T-cell (primary cell): ENCODE data around the gene PRKAG2. TPM values are rescaled to one million over a fixed set of nuclear protein-coding genes. Genes with fewer than 3 reads are reported as not detected.
A peak's percentile ranks its signal among the peaks of the same experiment; 100 is the strongest.

Experiments
- ATAC-seq, 4 experiments: fragments of 200-7000 bp in 3 of 4; fragments of 150-1000 bp in 1 of 4; cut with Tn5 transposase; replicated peaks in 1 of 4; 1 replicate in 3 of 4; 2 replicates in 1 of 4; pipeline ENCODE4 v1.10.0; 2021; ENCODE audit warnings: moderate library complexity in 3 of 4, mild to moderate bottlenecking in 2 of 4, moderate number of reproducible peaks in 1 of 4
- CTCF ChIA-PET, 2 donors: fragments of 300-600 bp; sonication (Branson Sonifier 250); formaldehyde crosslinking; loops; one replicate each; lab custom pipeline; 2022; ENCODE audit warnings: antibody characterized with exemption in 2 of 2; lab: Charles Lee
- POLR2A ChIA-PET, 2 donors: fragments of 300-600 bp; sonication (Branson Sonifier 250); formaldehyde crosslinking; loops; one replicate each; lab custom pipeline; 2022; ENCODE audit warnings: antibody characterized with exemption in 2 of 2; lab: Charles Lee
- DNase-seq, 35 experiments: peaks; one replicate each; pipeline versions ENCODE4 v3.0.0 to v3.0.0-alpha.2; 2013 to 2023
- H3K27ac ChIP-seq: one replicate; pipeline ENCODE4 v1.5.1; 2013; ENCODE audit warnings: low read length
- H3K27me3 ChIP-seq, 2 experiments: replicated peaks in 1 of 2; 1 replicate in 1 of 2; 2 replicates in 1 of 2; pipeline versions ENCODE4 v1.6.1 to v1.7.0; 2013; ENCODE audit warnings: low read length in 1 of 2, mixed read lengths in 1 of 2; ENCODE audit not compliant: control insufficient read depth in 2 of 2, insufficient read depth in 2 of 2; ENCODE audit errors: extremely low read depth in 1 of 2
- H3K36me3 ChIP-seq, 2 donors: 1 replicate in 1 of 2; 2 replicates in 1 of 2; pipeline versions ENCODE4 v1.6.1 to v1.7.0; 2013; ENCODE audit warnings: low read length in 1 of 2; ENCODE audit not compliant: control insufficient read depth in 2 of 2, insufficient read depth in 1 of 2; ENCODE audit errors: extremely low read depth in 1 of 2
- H3K4me1 ChIP-seq, 2 experiments: 1 replicate in 1 of 2; 2 replicates in 1 of 2; pipeline versions ENCODE4 v1.6.1 to v1.7.0; 2013; ENCODE audit warnings: low read length in 2 of 2, mixed read lengths in 1 of 2; ENCODE audit not compliant: insufficient read depth in 2 of 2, control insufficient read depth in 1 of 2; ENCODE audit errors: extremely low read depth in 1 of 2
- H3K4me3 ChIP-seq, 2 donors: 1 replicate in 1 of 2; 2 replicates in 1 of 2; pipeline versions ENCODE4 v1.5.1 to v1.7.0; 2013; ENCODE audit warnings: mild to moderate bottlenecking in 2 of 2, low read length in 1 of 2, moderate library complexity in 1 of 2; ENCODE audit not compliant: control insufficient read depth in 1 of 2; ENCODE audit errors: extremely low read depth in 1 of 2
- H3K9me3 ChIP-seq: 2 replicates; pipeline ENCODE4 v1.7.0; 2013
- H3K27ac Mint-ChIP-seq, 2 donors: one replicate each; pipeline ENCODE4 v1.8.0; 2020 to 2021; ENCODE audit warnings: mild to moderate bottlenecking in 2 of 2, mixed read lengths in 2 of 2
- H3K27me3 Mint-ChIP-seq, 2 donors: one replicate each; pipeline ENCODE4 v1.8.0; 2021 to 2022; ENCODE audit warnings: mixed read lengths in 2 of 2
- H3K36me3 Mint-ChIP-seq: one replicate; pipeline ENCODE4 v1.8.0; 2021; ENCODE audit warnings: mixed read lengths
- H3K4me1 Mint-ChIP-seq, 3 donors: one replicate each; pipeline ENCODE4 v1.8.0; 2020 to 2022; ENCODE audit warnings: mixed read lengths in 3 of 3, mild to moderate bottlenecking in 1 of 3
- H3K4me3 Mint-ChIP-seq, 3 donors: one replicate each; pipeline ENCODE4 v1.8.0; 2020 to 2022; ENCODE audit warnings: mild to moderate bottlenecking in 3 of 3, mixed read lengths in 3 of 3, moderate library complexity in 3 of 3
- H3K9me3 Mint-ChIP-seq, 3 donors: one replicate each; pipeline ENCODE4 v1.8.0; 2020 to 2022; ENCODE audit warnings: mixed read lengths in 3 of 3
- WGBS: methylation state at CpG from one replicate; pipeline ENCODE4 v1.1.5; 2013; ENCODE audit warnings: missing lambda C conversion rate; ENCODE audit not compliant: insufficient coverage; 5-methylcytosine and 5-hydroxymethylcytosine counted together
- total RNA-seq, 35 experiments: library from RNA in 6 of 35; stranded (reverse) in 6 of 35; fragments of 120-200 nt in 1 of 35; gene quantifications; one replicate each; pipeline versions ENCODE4 v1.2.1 to v1.2.4 and lab custom pipeline; 2013 to 2026

PRKAG2 gene
- total RNA-seq, 5 donors from 2014 or later (not counting 1 experiment from before 2014, with no cell fraction given) = 43.0 to 59.9 (median 49.3) TPM

- Mint-ChIP-seq H3K27ac (no peak overlapping the region), H3K9me3 (no peaks in the 10 kb centered on the region), H3K4me1 (peaks cover 5 to 9% (median 7%) of the 10 kb centered on the region in 3 donors), H3K27me3 (no peaks in the 10 kb centered on the region), H3K4me3 (no peak overlapping the region), H3K36me3 (peaks cover 24% of the 10 kb centered on the region)
- ATAC-seq (no peak), DNase-seq (no peak)
- no peaks in the 10 kb centered on the region for H3K27me3 ChIP-seq
- no peak overlapping the region for H3K27ac ChIP-seq
- H3K36me3 ChIP-seq = peaks cover 12 to 19% of the 10 kb centered on the region in 2 donors
- ChIA-PET CTCF (interaction anchor here (0.7 to 1.2 kb wide), 3 partner anchors 10 to 22 kb away, joined by 3 to 4 read pairs (median 3); no protein-coding TSS in a partner anchor), POLR2A (no interaction called here)
- no peak overlapping the region for H3K4me3 ChIP-seq
- peaks cover 0 to 13% of the 10 kb centered on the region in 2 experiments for H3K4me1 ChIP-seq
- H3K9me3 ChIP-seq = no peaks in the 10 kb centered on the region
- WGBS = 100% methylated on average over 15 of the region's 22 CpGs
Observed at GRCh38 chr7:151781161-151781845, 95.6 kb downstream of the PRKAG2 start.

GRCh38 chr7:151780631-151781030 lies 96.3 kb downstream of the PRKAG2 start:
- H3K27me3 ChIP-seq = no peaks in the 10 kb centered on the region
- Mint-ChIP-seq H3K4me3 (no peak overlapping the region), H3K9me3 (no peaks in the 10 kb centered on the region), H3K4me1 (peaks cover 5 to 9% (median 7%) of the 10 kb centered on the region in 3 donors), H3K27me3 (no peaks in the 10 kb centered on the region), H3K27ac (peak overlapping the region in 1 of 2 donors; percentile 52), H3K36me3 (peaks cover 24% of the 10 kb centered on the region)
- H3K4me3 ChIP-seq = no peak overlapping the region
- 92% methylated on average over 2 of the region's 3 CpGs for WGBS
- ATAC-seq = no peak
- peaks cover 12 to 23% of the 10 kb centered on the region in 2 donors for H3K36me3 ChIP-seq
- POLR2A ChIA-PET = no interaction called here
- no peaks in the 10 kb centered on the region for H3K9me3 ChIP-seq
- CTCF ChIA-PET = interaction anchor here in 1 of 2 donors (0.9 kb wide), 1 partner anchor 21 kb away, joined by 3 read pairs; no protein-coding TSS in a partner anchor
- DNase-seq = no peak
- H3K27ac ChIP-seq = no peak overlapping the region
- H3K4me1 ChIP-seq = peaks cover 0 to 13% of the 10 kb centered on the region in 2 experiments

- Mint-ChIP-seq H3K4me1 (peaks cover 5 to 9% (median 7%) of the 10 kb centered on the region in 3 donors), H3K27ac (no peak overlapping the region), H3K9me3 (no peaks in the 10 kb centered on the region), H3K4me3 (no peak overlapping the region), H3K27me3 (no peaks in the 10 kb centered on the region), H3K36me3 (peaks cover 24% of the 10 kb centered on the region)
- peaks cover 12 to 23% of the 10 kb centered on the region in 2 donors for H3K36me3 ChIP-seq
- no peak overlapping the region for H3K4me3 ChIP-seq
- peaks cover 0 to 13% of the 10 kb centered on the region in 2 experiments for H3K4me1 ChIP-seq
- no peak for ATAC-seq
- 80% methylated on average over 1 of the region's 7 CpGs for WGBS
- CTCF ChIA-PET = no interaction called here
- no peak overlapping the region for H3K27ac ChIP-seq
- no peak for DNase-seq
- no peaks in the 10 kb centered on the region for H3K9me3 ChIP-seq
- H3K27me3 ChIP-seq = no peaks in the 10 kb centered on the region
- POLR2A ChIA-PET = no interaction called here
Observed at GRCh38 chr7:151779678-151780077, 97.2 kb downstream of the PRKAG2 start.

GRCh38 chr7:151779255-151779654 lies 97.7 kb downstream of the PRKAG2 start:
- Histone ChIP-seq H3K27ac (no peak overlapping the region), H3K27me3 (no peaks in the 10 kb centered on the region), H3K36me3 (peaks cover 12 to 23% of the 10 kb centered on the region in 2 donors), H3K4me1 (peaks cover 0 to 13% of the 10 kb centered on the region in 2 experiments), H3K4me3 (no peak overlapping the region), H3K9me3 (no peaks in the 10 kb centered on the region)
- H3K36me3 Mint-ChIP-seq = peaks cover 26% of the 10 kb centered on the region
- ATAC-seq (no peak), DNase-seq (no peak)
- WGBS = 95% methylated on average over 4 of the region's 6 CpGs
- no peaks in the 10 kb centered on the region for H3K9me3 Mint-ChIP-seq
- ChIA-PET CTCF (interaction anchor here in 1 of 2 donors (1.0 kb wide), 1 partner anchor 21 kb away, joined by 5 read pairs; no protein-coding TSS in a partner anchor), POLR2A (no interaction called here)
- no peak overlapping the region for H3K4me3 Mint-ChIP-seq
- H3K27ac Mint-ChIP-seq = no peak overlapping the region
- H3K27me3 Mint-ChIP-seq = no peaks in the 10 kb centered on the region
- H3K4me1 Mint-ChIP-seq = peaks cover 5 to 9% (median 7%) of the 10 kb centered on the region in 3 donors

GRCh38 chr7:151777908-151778670 lies 98.8 kb downstream of the PRKAG2 start:
- H3K4me3 Mint-ChIP-seq = no peak overlapping the region
- peaks cover 12 to 23% of the 10 kb centered on the region in 2 donors for H3K36me3 ChIP-seq
- POLR2A ChIA-PET = interaction anchor here in 1 of 2 donors (0.7 kb wide), 1 partner anchor 24 kb away, joined by 3 read pairs; no protein-coding TSS in a partner anchor

GRCh38 chr7:151777495-151777880 lies 99.4 kb downstream of the PRKAG2 start:
- Mint-ChIP-seq H3K27ac (no peak overlapping the region), H3K9me3 (no peaks in the 10 kb centered on the region), H3K4me1 (peaks cover 1 to 2% (median 2%) of the 10 kb centered on the region in 3 donors), H3K36me3 (peaks cover 31% of the 10 kb centered on the region), H3K27me3 (no peaks in the 10 kb centered on the region), H3K4me3 (no peak overlapping the region)
- Histone ChIP-seq H3K36me3 (peaks cover 12 to 23% of the 10 kb centered on the region in 2 donors), H3K4me3 (no peak overlapping the region), H3K9me3 (no peaks in the 10 kb centered on the region), H3K27me3 (no peaks in the 10 kb centered on the region), H3K27ac (no peak overlapping the region), H3K4me1 (peaks cover 0 to 2% of the 10 kb centered on the region in 2 experiments)
- WGBS = 95% methylated on average over 4 of the region's 5 CpGs
- ChIA-PET CTCF (no interaction called here), POLR2A (no interaction called here)
- DNase-seq = no peak
- ATAC-seq = no peak

More at GRCh38 chr7:151777908-151778670, 98.8 kb downstream of the PRKAG2 start:
- no peak for DNase-seq
- peaks cover 0 to 8% of the 10 kb centered on the region in 2 experiments for H3K4me1 ChIP-seq
- no peak overlapping the region for H3K27ac ChIP-seq
- Mint-ChIP-seq H3K27me3 (no peaks in the 10 kb centered on the region), H3K27ac (peak overlapping the region in 1 of 2 donors; percentile 34), H3K4me1 (peaks cover 5% of the 10 kb centered on the region in 3 donors), H3K36me3 (peaks cover 31% of the 10 kb centered on the region), H3K9me3 (no peaks in the 10 kb centered on the region)
- no peaks in the 10 kb centered on the region for H3K9me3 ChIP-seq
- H3K4me3 ChIP-seq = no peak overlapping the region
- CTCF ChIA-PET = interaction anchor here in 1 of 2 donors (1.0 kb wide), 1 partner anchor 20 kb away, joined by 5 read pairs; no protein-coding TSS in a partner anchor
- no peak for ATAC-seq
- WGBS = 89% methylated on average over 6 of the region's 7 CpGs
- no peaks in the 10 kb centered on the region for H3K27me3 ChIP-seq
